HG03378 (cell line): Measurements from ENCODE around the gene IQGAP2.

ENCODE experiments used
- ATAC-seq: cut with Tn5 transposase; IDR thresholded peaks from one replicate; pipeline ENCODE4 v1.9.1; 2021; ENCODE audit warnings: mild to moderate bottlenecking, moderate library complexity; ENCODE audit not compliant: unreplicated experiment

The IQGAP2 gene

GRCh38 chr5:76445830-76446229 is 42.7 kb downstream of the IQGAP2 start:
- ATAC-seq, result no peak

GRCh38 chr5:76446776-76447175 is 43.7 kb downstream of the IQGAP2 start:
- no peak for ATAC-seq

GRCh38 chr5:76449606-76450005 is 46.5 kb downstream of the IQGAP2 start:
- no peak for ATAC-seq

GRCh38 chr5:76450054-76450453 is 47.0 kb downstream of the IQGAP2 start:
- no peak for ATAC-seq

GRCh38 chr5:76451031-76451701 is 48.1 kb downstream of the IQGAP2 start:
- ATAC-seq, result no peak

- no peak for ATAC-seq
Observed at GRCh38 chr5:76455531-76456133, 52.5 kb downstream of the IQGAP2 start.

GRCh38 chr5:76456258-76456657 is 53.2 kb downstream of the IQGAP2 start:
- no peak for ATAC-seq

- ATAC-seq, result no peak
Observed at GRCh38 chr5:76457674-76458485, 54.8 kb downstream of the IQGAP2 start.

GRCh38 chr5:76458486-76458830 is 55.4 kb downstream of the IQGAP2 start:
- ATAC-seq, result no peak

- ATAC-seq, result no peak
Observed at GRCh38 chr5:76460104-76460503, 57.0 kb downstream of the IQGAP2 start.

- ATAC-seq, result no peak
Observed at GRCh38 chr5:76462097-76462667, 59.1 kb downstream of the IQGAP2 start.

- no peak for ATAC-seq
Observed at GRCh38 chr5:76467216-76467615, 64.1 kb downstream of the IQGAP2 start.

GRCh38 chr5:76468635-76469425 is 65.7 kb downstream of the IQGAP2 start:
- ATAC-seq, result no peak

- no peak for ATAC-seq
Observed at GRCh38 chr5:76469656-76470290, 66.7 kb downstream of the IQGAP2 start.

GRCh38 chr5:76470976-76471375 is 67.9 kb downstream of the IQGAP2 start:
- ATAC-seq, result no peak

- ATAC-seq, result no peak
Observed at GRCh38 chr5:76471406-76471805, 68.3 kb downstream of the IQGAP2 start.

GRCh38 chr5:76471987-76472334 is 68.9 kb downstream of the IQGAP2 start:
- ATAC-seq, result no peak

- no peak for ATAC-seq
Observed at GRCh38 chr5:76472335-76473008, 69.4 kb downstream of the IQGAP2 start.

GRCh38 chr5:76473009-76473336 is 69.9 kb downstream of the IQGAP2 start:
- no peak for ATAC-seq

GRCh38 chr5:76473661-76474060 is 70.6 kb downstream of the IQGAP2 start:
- no peak for ATAC-seq
